ENCODE data around the gene PRKG1.

Gene PRKG1

DNA sequence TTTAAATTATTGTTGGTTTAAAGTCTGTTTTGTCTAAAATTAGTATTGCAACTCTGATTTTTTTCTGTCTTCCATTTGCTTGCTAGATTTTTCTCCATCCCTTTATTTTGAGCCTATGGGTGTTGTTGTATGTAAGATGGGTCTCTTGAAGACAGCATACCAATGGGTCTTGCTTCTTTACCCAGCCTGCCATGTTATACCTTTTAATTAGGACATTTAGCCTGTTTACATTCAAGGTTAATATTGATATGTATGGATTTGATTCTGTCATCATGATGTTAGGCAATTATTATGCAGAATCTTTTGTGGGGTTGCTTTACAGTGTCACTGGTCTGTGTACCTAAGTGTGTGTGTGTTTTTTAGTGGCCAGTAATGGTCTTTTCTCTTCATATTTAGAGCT is 906.5 kb downstream of the PRKG1 start:
- Histone ChIP-seq H3K79me2 (ENCODE audit: low read length) (no peaks in the 10 kb centered on the region), H3K27me3 (ENCODE audit: low read depth, low read length) (no peaks in the 10 kb centered on the region), H3K4me3 (ENCODE audit: low read length) (no peak overlapping the region), H3K9ac (ENCODE audit: low read length) (no peak overlapping the region), H3K9me3 (ENCODE audit: insufficient read depth, low read length) (no peaks in the 10 kb centered on the region), H3K36me3 (replicated peaks; ENCODE audit: low read depth, low read length) (no peaks in the 10 kb centered on the region), H4K20me1 (ENCODE audit: insufficient read depth, low read length) (no peaks in the 10 kb centered on the region), H3K4me2 (ENCODE audit: low read length) (no peak overlapping the region), H3K4me1 (ENCODE audit: low read length) (no peaks in the 10 kb centered on the region), H2AFZ (ENCODE audit: low read depth, low read length) (no peak overlapping the region), H3K27ac (ENCODE audit: low read length) (no peak overlapping the region)
- TF ChIP-seq EZH2phosphoT487 (IDR thresholded peaks at IDR 0.05; ENCODE audit: low read depth): no peak
- TF ChIP-seq, protein P1, sequence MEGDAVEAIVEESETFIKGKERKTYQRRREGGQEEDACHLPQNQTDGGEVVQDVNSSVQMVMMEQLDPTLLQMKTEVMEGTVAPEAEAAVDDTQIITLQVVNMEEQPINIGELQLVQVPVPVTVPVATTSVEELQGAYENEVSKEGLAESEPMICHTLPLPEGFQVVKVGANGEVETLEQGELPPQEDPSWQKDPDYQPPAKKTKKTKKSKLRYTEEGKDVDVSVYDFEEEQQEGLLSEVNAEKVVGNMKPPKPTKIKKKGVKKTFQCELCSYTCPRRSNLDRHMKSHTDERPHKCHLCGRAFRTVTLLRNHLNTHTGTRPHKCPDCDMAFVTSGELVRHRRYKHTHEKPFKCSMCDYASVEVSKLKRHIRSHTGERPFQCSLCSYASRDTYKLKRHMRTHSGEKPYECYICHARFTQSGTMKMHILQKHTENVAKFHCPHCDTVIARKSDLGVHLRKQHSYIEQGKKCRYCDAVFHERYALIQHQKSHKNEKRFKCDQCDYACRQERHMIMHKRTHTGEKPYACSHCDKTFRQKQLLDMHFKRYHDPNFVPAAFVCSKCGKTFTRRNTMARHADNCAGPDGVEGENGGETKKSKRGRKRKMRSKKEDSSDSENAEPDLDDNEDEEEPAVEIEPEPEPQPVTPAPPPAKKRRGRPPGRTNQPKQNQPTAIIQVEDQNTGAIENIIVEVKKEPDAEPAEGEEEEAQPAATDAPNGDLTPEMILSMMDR (IDR thresholded peaks at IDR 0.05; ENCODE audit: low read depth, low read length): no peak

DNA sequence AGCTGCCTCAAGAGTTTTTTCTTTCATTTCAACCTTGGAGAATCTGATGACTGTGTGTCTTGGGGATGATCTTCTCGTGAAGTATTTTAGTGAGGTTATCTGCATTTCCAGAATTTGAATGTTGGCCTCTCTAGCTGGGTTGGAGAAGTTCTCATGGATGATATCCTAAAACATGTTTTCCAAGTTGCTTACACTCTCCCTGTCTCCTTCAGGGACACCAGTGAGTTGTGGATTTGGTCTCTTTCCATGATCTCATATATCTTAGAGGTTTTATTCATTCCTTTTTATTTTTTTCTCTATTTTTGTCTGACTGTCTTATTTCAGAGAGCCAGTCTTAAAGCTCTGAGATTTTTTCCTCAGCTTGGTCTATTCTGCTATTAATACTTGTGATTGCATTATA is 907.4 kb downstream of the PRKG1 start:
- H3K27ac ChIP-seq (ENCODE audit: low read length): no peak overlapping the region
- H3K27me3 ChIP-seq (ENCODE audit: low read depth, low read length): no peaks in the 10 kb centered on the region
- no peaks in the 10 kb centered on the region for H3K4me1 ChIP-seq (ENCODE audit: low read length)
- TF ChIP-seq, protein P1 (IDR thresholded peaks at IDR 0.05; ENCODE audit: low read depth, low read length): no peak
- TF ChIP-seq EZH2phosphoT487 (IDR thresholded peaks at IDR 0.05; ENCODE audit: low read depth): no peak
- no peak overlapping the region for H3K4me2 ChIP-seq (ENCODE audit: low read length)
- no peaks in the 10 kb centered on the region for H3K79me2 ChIP-seq (ENCODE audit: low read length)
- no peak overlapping the region for H3K4me3 ChIP-seq (ENCODE audit: low read length)
- no peaks in the 10 kb centered on the region for H4K20me1 ChIP-seq (ENCODE audit: insufficient read depth, low read length)
- H2AFZ ChIP-seq (ENCODE audit: low read depth, low read length): no peak overlapping the region
- H3K9me3 ChIP-seq (ENCODE audit: insufficient read depth, low read length): no peaks in the 10 kb centered on the region
- no peak overlapping the region for H3K9ac ChIP-seq (ENCODE audit: low read length)
- H3K36me3 ChIP-seq (replicated peaks; ENCODE audit: low read depth, low read length): no peaks in the 10 kb centered on the region

DNA sequence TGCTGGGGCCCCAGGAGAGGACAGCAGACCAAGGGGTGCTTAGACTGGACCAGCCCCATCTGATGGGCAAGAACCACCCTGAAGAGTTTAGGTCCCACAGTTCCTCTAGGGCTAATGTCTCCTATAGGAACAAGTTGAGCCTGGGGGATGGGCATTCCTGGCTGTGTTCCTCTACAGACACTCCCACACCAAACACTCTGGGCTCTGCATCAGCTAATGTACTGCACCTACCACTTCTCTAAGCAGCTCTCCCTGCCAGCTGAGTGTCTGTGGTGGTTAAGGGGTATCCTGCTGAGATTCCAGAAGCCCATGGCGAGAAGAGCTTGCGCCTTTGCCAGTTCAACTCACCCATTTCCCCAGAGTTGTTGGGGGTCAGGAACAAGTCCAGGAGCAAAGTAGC is 909.2 kb downstream of the PRKG1 start:
- H2AFZ ChIP-seq (ENCODE audit: low read depth, low read length): no peak overlapping the region
- no peak overlapping the region for H3K4me2 ChIP-seq (ENCODE audit: low read length)
- no peaks in the 10 kb centered on the region for H3K4me1 ChIP-seq (ENCODE audit: low read length)
- no peak overlapping the region for H3K27ac ChIP-seq (ENCODE audit: low read length)
- no peaks in the 10 kb centered on the region for H3K9me3 ChIP-seq (ENCODE audit: insufficient read depth, low read length)
- H4K20me1 ChIP-seq (ENCODE audit: insufficient read depth, low read length): no peaks in the 10 kb centered on the region
- TF ChIP-seq, protein P1 (IDR thresholded peaks at IDR 0.05; ENCODE audit: low read depth, low read length): no peak
- TF ChIP-seq EZH2phosphoT487 (IDR thresholded peaks at IDR 0.05; ENCODE audit: low read depth): no peak
- no peaks in the 10 kb centered on the region for H3K27me3 ChIP-seq (ENCODE audit: low read depth, low read length)
- no peak overlapping the region for H3K9ac ChIP-seq (ENCODE audit: low read length)
- no peaks in the 10 kb centered on the region for H3K36me3 ChIP-seq (replicated peaks; ENCODE audit: low read depth, low read length)
- no peak overlapping the region for H3K4me3 ChIP-seq (ENCODE audit: low read length)
- H3K79me2 ChIP-seq (ENCODE audit: low read length): no peaks in the 10 kb centered on the region

DNA sequence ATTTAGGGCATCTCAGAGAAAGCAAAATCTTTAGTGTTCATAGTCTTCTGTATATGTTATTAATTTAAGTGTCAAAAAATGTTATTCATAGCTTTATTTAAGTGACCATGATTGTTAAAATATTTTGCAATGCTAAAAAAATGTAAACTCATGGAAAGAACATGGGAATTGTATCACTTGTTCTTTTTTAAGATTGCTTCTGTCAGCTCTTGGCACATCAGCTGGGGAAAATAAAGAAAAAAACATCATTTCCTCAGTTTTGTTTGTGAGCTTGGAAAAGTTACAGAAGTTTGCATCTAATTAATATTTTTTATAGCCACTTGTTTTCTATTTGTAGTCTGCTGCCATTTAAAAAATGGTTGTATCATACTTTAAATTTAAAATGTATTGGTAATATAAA is 911.0 kb downstream of the PRKG1 start:
- H3K79me2 ChIP-seq (ENCODE audit: low read length): no peaks in the 10 kb centered on the region
- no peak for TF ChIP-seq EZH2phosphoT487 (IDR thresholded peaks at IDR 0.05; ENCODE audit: low read depth)
- TF ChIP-seq, protein P1 (IDR thresholded peaks at IDR 0.05; ENCODE audit: low read depth, low read length): no peak

More for the DNA sequence above, 911.0 kb downstream of the PRKG1 start:
- Histone ChIP-seq H2AFZ (ENCODE audit: low read depth, low read length) (no peak overlapping the region), H3K4me1 (ENCODE audit: low read length) (no peaks in the 10 kb centered on the region), H4K20me1 (ENCODE audit: insufficient read depth, low read length) (no peaks in the 10 kb centered on the region), H3K27me3 (ENCODE audit: low read depth, low read length) (no peaks in the 10 kb centered on the region), H3K4me3 (ENCODE audit: low read length) (no peak overlapping the region), H3K4me2 (ENCODE audit: low read length) (no peak overlapping the region), H3K36me3 (replicated peaks; ENCODE audit: low read depth, low read length) (no peaks in the 10 kb centered on the region), H3K9me3 (ENCODE audit: insufficient read depth, low read length) (no peaks in the 10 kb centered on the region), H3K27ac (ENCODE audit: low read length) (no peak overlapping the region), H3K9ac (ENCODE audit: low read length) (no peak overlapping the region)

Data from OCI-LY3 (cell line).